HepG2 (cell line): ENCODE results near the gene RTP2. TPM values are rescaled to one million over a fixed set of nuclear protein-coding genes. Genes with fewer than 3 reads are reported as not detected.

Experiments
- ATAC-seq: fragments of 200-7000 bp; cut with Tn5 transposase; 3 replicates; pipeline ENCODE4 v1.9.1; 2020; ENCODE audit warnings: mild to moderate bottlenecking, moderate library complexity
- BruUV-seq: library from RNA; stranded (reverse); fragments of 400-500 nt; replicated peaks from 2 replicates; lab custom pipeline; 2021; lab: Mats Ljungman, UMichigan
- CTCF ChIA-PET: fragments of 300-600 bp; formaldehyde crosslinking; extraction: SDS; loops from one replicate; lab custom pipeline; 2021; ENCODE audit warnings: low total read pairs, inconsistent platforms, low intra/inter-chr PET ratio; lab: Yijun Ruan, JAX
- POLR2A ChIA-PET: fragments of 350-600 bp; sonication (Branson Sonifier 250); formaldehyde crosslinking; loops from one replicate; lab custom pipeline; 2020; ENCODE audit warnings: antibody characterized with exemption, inconsistent platforms; lab: Yijun Ruan, JAX
- DNase-seq: peaks from one replicate; pipeline ENCODE4 v3.0.0-alpha.2; 2015; ENCODE audit warnings: low spot score
- FAIRE-seq: peaks from 3 replicates; lab custom pipeline; 2011; peaks lifted over from hg19 to GRCh38; lab: Jason Lieb, UNC
- H2AFZ ChIP-seq: one replicate; pipeline ENCODE4 v1.6.1; 2011; ENCODE audit warnings: low read length, inconsistent platforms
- H3K27ac ChIP-seq: fragments of 300-600 bp; 3 replicates; pipeline ENCODE4 v1.8.0; 2011; ENCODE audit warnings: mixed run types, mild to moderate bottlenecking, mixed read lengths, low read length, inconsistent platforms; ENCODE audit not compliant: insufficient read depth; ENCODE audit errors: extremely low read length
- H3K27me3 ChIP-seq, 2 experiments: fragments of 200-600 bp in 1 of 2; 2 replicates in 1 of 2; 3 replicates in 1 of 2; pipeline versions ENCODE4 v1.6.0 to v1.8.0; 2011; ENCODE audit warnings: low read length in 2 of 2, mild to moderate bottlenecking in 2 of 2, moderate library complexity in 2 of 2, inconsistent platforms in 1 of 2; ENCODE audit not compliant: insufficient read depth in 2 of 2, control insufficient read depth in 1 of 2
- H3K36me3 ChIP-seq, 2 experiments: fragments of 200-600 bp in 1 of 2; replicated peaks in 1 of 2; 2 replicates in 1 of 2; 3 replicates in 1 of 2; pipeline versions ENCODE4 v1.5.1 to v1.8.0; 2011; ENCODE audit warnings: low read length in 2 of 2, inconsistent platforms in 1 of 2; ENCODE audit not compliant: insufficient read depth in 2 of 2, control insufficient read depth in 1 of 2
- H3K4me1 ChIP-seq: 2 replicates; pipeline ENCODE4 v1.5.1; 2012; ENCODE audit warnings: low read length, inconsistent platforms; ENCODE audit not compliant: insufficient read depth
- H3K4me2 ChIP-seq: 2 replicates; pipeline ENCODE4 v1.6.0; 2011; ENCODE audit warnings: low read depth, low read length, inconsistent platforms
- H3K4me3 ChIP-seq, 3 experiments: fragments of 200-600 bp in 1 of 3; sonication (generic), shearing (Covaris generic) in 1 of 3; replicated peaks in 1 of 3; 2 replicates each; pipeline ENCODE4 v1.5.1; 2011 to 2016; ENCODE audit warnings: low read length in 3 of 3, inconsistent platforms in 2 of 3, low read depth in 2 of 3, mild to moderate bottlenecking in 2 of 3, control low read depth in 1 of 3, mixed read lengths in 1 of 3; ENCODE audit not compliant: insufficient read depth in 1 of 3
- H3K79me2 ChIP-seq: one replicate; pipeline ENCODE4 v1.6.1; 2011; ENCODE audit warnings: low read length, inconsistent platforms; ENCODE audit not compliant: insufficient read depth
- H3K9ac ChIP-seq: 2 replicates; pipeline ENCODE4 v1.6.0; 2011; ENCODE audit warnings: mild to moderate bottlenecking, low read depth, low read length, inconsistent platforms; ENCODE audit not compliant: insufficient read depth
- H3K9me3 ChIP-seq: 2 replicates; pipeline ENCODE4 v1.5.1; 2012; ENCODE audit warnings: mild to moderate bottlenecking, low read length
- H4K20me1 ChIP-seq: 2 replicates; pipeline ENCODE4 v1.6.0; 2011; ENCODE audit warnings: inconsistent platforms, mild to moderate bottlenecking, low read length, moderate library complexity; ENCODE audit not compliant: insufficient read depth
- HES4 ChIP-seq: sonication (generic); formaldehyde crosslinking; IDR thresholded peaks from 2 replicates; pipeline ENCODE4 v1.9.0; 2021; ENCODE audit warnings: mild to moderate bottlenecking, missing genetic modification reagents, borderline replicate concordance
- IRF2 ChIP-seq: IDR thresholded peaks from 2 replicates; pipeline ENCODE4 v1.6.1; 2018; ENCODE audit warnings: missing genetic modification reagents, missing compliant biosample characterization
- LCORL ChIP-seq, 2 experiments: fragments of 450-650 bp in 1 of 2; sonication (generic) in 1 of 2; formaldehyde crosslinking in 1 of 2; IDR thresholded peaks; 2 replicates each; pipeline versions ENCODE4 v1.5.0 to v1.6.1; 2017 to 2020; ENCODE audit warnings: antibody characterized with exemption in 1 of 2, missing genetic modification reagents in 1 of 2
- TBP ChIP-seq: sonication (generic); formaldehyde crosslinking; IDR thresholded peaks from 2 replicates; pipeline ENCODE4 v1.5.0; 2020; ENCODE audit warnings: missing genetic modification reagents
- TP53 ChIP-seq: sonication (generic); formaldehyde crosslinking; conservative IDR thresholded peaks from 2 replicates; pipeline ENCODE4 v1.4.0; 2020; ENCODE audit warnings: missing genetic modification reagents
- ZNF17 ChIP-seq: sonication (generic); formaldehyde crosslinking; IDR thresholded peaks from 2 replicates; pipeline ENCODE4 v1.5.0; 2020; ENCODE audit warnings: mild to moderate bottlenecking, missing genetic modification reagents
- ZNF430 ChIP-seq: sonication (generic); formaldehyde crosslinking; IDR thresholded peaks from 2 replicates; pipeline ENCODE4 v1.9.0; 2021; ENCODE audit warnings: mild to moderate bottlenecking, missing genetic modification reagents
- WGBS: methylation state at CpG from one replicate; pipeline ENCODE4 v1.1.6; 2017; ENCODE audit warnings: low lambda C conversion rate; 5-methylcytosine and 5-hydroxymethylcytosine counted together
- in situ Hi-C: cut with HindIII; loops from 2 replicates; pipeline ENCODE4 v1.10.0; 2017; ENCODE audit warnings: low pct_unique_long_range_greater_than_20kb; ENCODE audit not compliant: extremely low pct_ligation_motif_present
- intact Hi-C: fragments of 100-400 bp; cut with micrococcal nuclease; formaldehyde crosslinking; loops from one replicate; pipeline ENCODE4 v1.10.0; 2022; ENCODE audit not compliant: unreplicated experiment
- polyA plus RNA-seq, 8 experiments: library from polyadenylated mRNA; depleted of rRNA in 3 of 8; stranded (reverse) in 7 of 8; unstranded in 1 of 8; fragments of >200 nt; fragmentation: Illumina TruSeq in 4 of 8; extraction: Trizol in 4 of 8; gene quantifications; 2 replicates each; pipeline versions ENCODE4 v1.2.1 to v1.2.3, GENCODE V29; 2011 to 2016; ENCODE audit warnings: low read depth in 4 of 8, missing spikeins in 1 of 8, mixed read lengths in 1 of 8; ENCODE audit not compliant: insufficient read depth in 1 of 8
- total RNA-seq, 5 experiments: library from RNA; depleted of rRNA; stranded (reverse); fragments of >200 nt; fragmentation: Illumina TruSeq; extraction: Trizol; gene quantifications; 2 replicates each; pipeline ENCODE4 v1.2.3, GENCODE V29; 2016; ENCODE audit warnings: low read depth in 1 of 5

Gene RTP2
- total and polyA plus RNA-seq, 2 of the 13 experiments (the other 11 are each of a cell fraction or from before 2014, with no cell fraction given): not detected

DNA sequence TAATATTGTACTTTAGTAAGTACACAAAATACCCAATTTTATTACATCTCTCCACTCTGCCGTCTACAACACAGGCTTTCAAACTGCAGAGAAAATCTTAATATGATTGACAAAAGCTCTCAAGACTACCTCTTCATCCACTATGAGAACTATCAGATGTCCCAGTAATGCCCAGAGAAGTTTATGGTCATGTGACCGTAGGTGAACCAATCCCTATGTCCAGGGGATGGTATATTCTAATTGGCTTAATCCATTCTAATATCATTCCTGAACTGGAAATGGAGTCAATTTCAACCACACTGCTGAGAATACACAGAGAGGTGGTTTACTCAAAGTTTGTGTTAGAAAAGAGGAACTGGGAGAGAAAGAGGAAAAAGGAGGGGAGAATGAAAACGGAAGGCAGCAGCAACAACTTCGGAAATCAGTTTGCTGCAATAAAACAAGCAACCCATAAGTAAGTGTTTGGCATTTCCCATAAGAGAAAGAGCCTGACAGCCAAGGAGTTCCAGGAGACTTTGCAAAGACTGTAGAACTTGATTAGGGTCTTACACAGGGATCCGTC is 39.4 kb downstream of the RTP2 start:
- no peak for FAIRE-seq
- no peaks in the 10 kb centered on the region for H3K27me3 ChIP-seq

DNA sequence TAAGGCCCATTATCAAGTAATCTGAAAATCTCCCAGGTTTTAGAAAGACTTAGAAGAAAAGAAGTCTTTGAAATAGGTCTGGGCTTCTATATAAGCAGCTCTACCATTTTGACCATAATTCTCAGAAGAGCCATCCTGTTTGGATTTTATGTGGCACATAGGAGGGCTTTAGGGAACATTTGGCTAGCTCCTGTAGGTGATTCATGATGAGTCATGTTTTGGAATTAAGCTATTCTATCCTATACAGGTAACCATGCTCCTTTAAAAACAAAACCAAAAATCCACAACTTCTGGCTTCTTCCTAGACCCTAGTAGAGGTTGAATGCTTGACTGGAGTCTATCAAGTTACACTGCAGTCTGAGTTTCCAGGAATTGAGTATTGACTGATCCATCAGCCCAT is 41.1 kb downstream of the RTP2 start:
- no peaks in the 10 kb centered on the region for H4K20me1 ChIP-seq
- no peak overlapping the region for H2AFZ ChIP-seq
- H3K79me2 ChIP-seq: no peaks in the 10 kb centered on the region
- H3K27me3 ChIP-seq: no peaks in the 10 kb centered on the region
- in situ Hi-C loops: no loop called here
- H3K27ac ChIP-seq: no peak overlapping the region
- CTCF ChIA-PET: no interaction called here
- H3K4me3 ChIP-seq: no peak overlapping the region
- BruUV-seq: no TSS peak
- TF ChIP-seq ZNF17 (CRISPR knock-in tag) (no peak), LCORL (IDR thresholded peaks at IDR 0.05) (no peak), LCORL (CRISPR knock-in tag; IDR thresholded peaks at IDR 0.05) (no peak)
- TF ChIP-seq, all 625 proteins: peak for 0
- no peak overlapping the region for H3K9ac ChIP-seq
- ATAC-seq (no peak), FAIRE-seq (no peak), DNase-seq (no peak)
- POLR2A ChIA-PET: no interaction called here
- H3K36me3 ChIP-seq: no peaks in the 10 kb centered on the region
- H3K9me3 ChIP-seq: no peaks in the 10 kb centered on the region
- intact Hi-C loops: no loop called here
- no peaks in the 10 kb centered on the region for H3K4me1 ChIP-seq
- no peak overlapping the region for H3K4me2 ChIP-seq

More for the DNA sequence above, 39.4 kb downstream of the RTP2 start:
- no peaks in the 10 kb centered on the region for H4K20me1 ChIP-seq
- TF ChIP-seq HES4 (CRISPR knock-in tag) (no peak), TBP (CRISPR knock-in tag) (no peak), ZNF430 (CRISPR knock-in tag) (no peak), IRF2 (CRISPR knock-in tag) (no peak), TP53 (CRISPR knock-in tag) (no peak)
- DNase-seq (no peak), ATAC-seq (no peak)
- 12% methylated on average over 5 of the region's 5 CpGs for WGBS
- H3K4me2 ChIP-seq: no peak overlapping the region
- no peak overlapping the region for H2AFZ ChIP-seq
- ChIA-PET POLR2A (no interaction called here), CTCF (no interaction called here)
- H3K27ac ChIP-seq: no peak overlapping the region
- H3K9me3 ChIP-seq: no peaks in the 10 kb centered on the region
- H3K4me1 ChIP-seq: no peaks in the 10 kb centered on the region
- in situ Hi-C loops: no loop called here
- no TSS peak for BruUV-seq
- no peak overlapping the region for H3K9ac ChIP-seq
- H3K36me3 ChIP-seq: no peaks in the 10 kb centered on the region
- no peak overlapping the region for H3K4me3 ChIP-seq
- intact Hi-C loops: no loop called here
- H3K79me2 ChIP-seq: no peaks in the 10 kb centered on the region
